Measurements from ENCODE around the gene NINJ2.
"Not testable (repeated sequence)": the region's sequence is repeated elsewhere in the genome, so short reads cannot be mapped to it uniquely, and the experiment has no call there.

The NINJ2 gene

GRCh38 chr12:583251-583869 is 79.9 kb downstream of the NINJ2 start:
- no peak for DNase-seq

- DNase-seq = no peak
Measured at GRCh38 chr12:581746-582145, 81.5 kb downstream of the NINJ2 start.

GRCh38 chr12:581321-581720 is 81.9 kb downstream of the NINJ2 start:
- DNase-seq = no peak

- DNase-seq = no peak
Measured at GRCh38 chr12:580813-581212, 82.4 kb downstream of the NINJ2 start.

GRCh38 chr12:579420-580110 is 83.7 kb downstream of the NINJ2 start:
- no peak for DNase-seq

GRCh38 chr12:578748-579419 is 84.4 kb downstream of the NINJ2 start:
- DNase-seq = no peak

GRCh38 chr12:577994-578747 is 85.1 kb downstream of the NINJ2 start:
- DNase-seq = not testable (repeated sequence)

GRCh38 chr12:576615-577110 is 86.6 kb downstream of the NINJ2 start:
- DNase-seq = no peak

GRCh38 chr12:575948-576614 is 87.2 kb downstream of the NINJ2 start:
- peak; percentile 89 to 90 for DNase-seq

- DNase-seq = no peak
Measured at GRCh38 chr12:575129-575502, 88.1 kb downstream of the NINJ2 start.

- no peak for DNase-seq
Measured at GRCh38 chr12:574475-575128, 88.6 kb downstream of the NINJ2 start.

GRCh38 chr12:573232-573631 is 90.0 kb downstream of the NINJ2 start:
- DNase-seq = no peak

GRCh38 chr12:572532-572899 is 90.7 kb downstream of the NINJ2 start:
- DNase-seq = no peak

GRCh38 chr12:571795-572531 is 91.3 kb downstream of the NINJ2 start:
- DNase-seq = no peak

GRCh38 chr12:570921-571794 is 92.1 kb downstream of the NINJ2 start:
- no peak for DNase-seq

- DNase-seq = no peak
Measured at GRCh38 chr12:570435-570920, 92.8 kb downstream of the NINJ2 start.

GRCh38 chr12:569803-570434 is 93.3 kb downstream of the NINJ2 start:
- peak; percentile 91 to 92 for DNase-seq

GRCh38 chr12:569091-569676 is 94.1 kb downstream of the NINJ2 start:
- no peak for DNase-seq

GRCh38 chr12:568486-568885 is 94.8 kb downstream of the NINJ2 start:
- DNase-seq = no peak

All from stimulated activated CD4-positive, alpha-beta T cell treated with anti-CD3 and anti-CD28 coated beads, Interleukin-2, amount 100 ng/mL, for 24 hours (primary cell).